Astrocyte of the spinal cord (primary cell): ENCODE measurements around the gene NR3C1.

Experiments
- DNase-seq: peaks from one replicate; pipeline ENCODE4 v3.0.0; 2011; ENCODE audit warnings: low read depth, low spot score
- H3K4me3 ChIP-seq: 2 replicates; pipeline ENCODE4 v1.5.1; 2011; ENCODE audit warnings: low read depth, mild to moderate bottlenecking, low read length, moderate library complexity
- in situ Hi-C: cut with HindIII; loops from 2 replicates; pipeline ENCODE4 v1.10.0; 2017; ENCODE audit warnings: low sequenced_read_pairs
- TF ChIP-seq, protein P1 (sequence below): IDR thresholded peaks from 2 replicates; pipeline ENCODE4 v1.5.1; 2012; ENCODE audit warnings: low read depth, mild to moderate bottlenecking, low read length, inconsistent platforms

NR3C1 gene

DNA sequence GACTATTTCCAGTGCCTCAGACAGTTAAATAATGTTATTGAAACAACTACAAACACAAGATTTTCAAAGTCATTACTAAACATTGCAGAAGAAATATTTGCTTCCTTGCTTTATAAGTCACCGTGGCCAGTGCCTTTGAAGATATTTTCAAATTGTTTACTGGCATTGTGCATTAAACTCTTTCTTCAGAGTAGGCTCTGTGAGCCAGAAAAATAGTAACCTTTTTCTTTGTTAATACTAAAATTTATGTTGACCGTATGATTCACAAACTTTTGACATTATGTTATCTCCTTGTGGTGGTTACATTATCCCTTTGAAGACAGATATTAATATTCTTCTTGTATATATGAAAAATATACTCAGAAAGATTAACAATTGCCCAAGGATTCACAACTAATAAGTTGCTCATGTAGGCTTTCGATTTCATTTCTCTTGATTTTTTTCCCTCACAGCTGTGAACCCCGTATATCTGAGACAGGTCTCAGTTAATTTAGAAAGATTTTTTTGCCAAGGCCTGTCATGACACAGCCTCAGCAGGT, 140.1 kb downstream of the NR3C1 start:
- H3K4me3 ChIP-seq: no peak overlapping the region
- in situ Hi-C loops: no loop called here

DNA sequence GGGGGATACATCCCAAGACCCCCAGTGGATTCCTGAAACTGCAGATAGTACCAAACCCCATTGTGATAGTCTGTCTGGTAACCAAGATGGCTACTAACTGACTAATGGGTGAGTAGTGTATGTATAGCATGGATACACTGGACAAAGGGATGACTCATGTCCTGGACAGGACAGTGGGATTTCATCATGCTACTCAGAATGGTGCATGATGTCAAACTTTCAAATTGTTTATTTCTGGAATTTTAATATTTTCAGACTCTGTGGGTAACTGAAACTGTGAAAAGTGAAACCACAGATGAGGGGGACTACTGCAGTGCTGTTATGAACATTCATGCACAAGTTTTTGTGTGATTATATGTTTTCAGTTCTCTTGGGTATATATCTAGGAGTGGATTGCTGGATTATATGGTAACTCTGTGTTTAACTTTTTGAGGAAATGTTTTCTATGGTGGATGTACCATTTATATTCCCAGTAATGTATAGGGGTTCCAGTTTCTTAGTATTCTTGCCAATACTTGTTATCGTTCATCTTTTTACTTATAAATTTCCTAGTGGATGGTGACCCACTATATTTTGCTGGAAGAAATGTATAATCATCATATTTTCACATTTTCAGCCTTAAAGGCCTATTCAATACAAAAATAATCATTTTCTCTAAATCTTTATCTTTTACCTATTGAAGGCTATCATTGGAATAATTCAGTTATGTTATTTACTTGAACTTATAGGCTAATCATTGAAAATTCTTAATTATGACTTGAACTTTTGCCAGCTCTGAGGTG, 140.9 kb downstream of the NR3C1 start:
- no peak overlapping the region for H3K4me3 ChIP-seq
- DNase-seq: peak; percentile 92

More for the DNA sequence above, 140.1 kb downstream of the NR3C1 start:
- TF ChIP-seq, protein P1, sequence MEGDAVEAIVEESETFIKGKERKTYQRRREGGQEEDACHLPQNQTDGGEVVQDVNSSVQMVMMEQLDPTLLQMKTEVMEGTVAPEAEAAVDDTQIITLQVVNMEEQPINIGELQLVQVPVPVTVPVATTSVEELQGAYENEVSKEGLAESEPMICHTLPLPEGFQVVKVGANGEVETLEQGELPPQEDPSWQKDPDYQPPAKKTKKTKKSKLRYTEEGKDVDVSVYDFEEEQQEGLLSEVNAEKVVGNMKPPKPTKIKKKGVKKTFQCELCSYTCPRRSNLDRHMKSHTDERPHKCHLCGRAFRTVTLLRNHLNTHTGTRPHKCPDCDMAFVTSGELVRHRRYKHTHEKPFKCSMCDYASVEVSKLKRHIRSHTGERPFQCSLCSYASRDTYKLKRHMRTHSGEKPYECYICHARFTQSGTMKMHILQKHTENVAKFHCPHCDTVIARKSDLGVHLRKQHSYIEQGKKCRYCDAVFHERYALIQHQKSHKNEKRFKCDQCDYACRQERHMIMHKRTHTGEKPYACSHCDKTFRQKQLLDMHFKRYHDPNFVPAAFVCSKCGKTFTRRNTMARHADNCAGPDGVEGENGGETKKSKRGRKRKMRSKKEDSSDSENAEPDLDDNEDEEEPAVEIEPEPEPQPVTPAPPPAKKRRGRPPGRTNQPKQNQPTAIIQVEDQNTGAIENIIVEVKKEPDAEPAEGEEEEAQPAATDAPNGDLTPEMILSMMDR: no peak
- DNase-seq: no peak

DNA sequence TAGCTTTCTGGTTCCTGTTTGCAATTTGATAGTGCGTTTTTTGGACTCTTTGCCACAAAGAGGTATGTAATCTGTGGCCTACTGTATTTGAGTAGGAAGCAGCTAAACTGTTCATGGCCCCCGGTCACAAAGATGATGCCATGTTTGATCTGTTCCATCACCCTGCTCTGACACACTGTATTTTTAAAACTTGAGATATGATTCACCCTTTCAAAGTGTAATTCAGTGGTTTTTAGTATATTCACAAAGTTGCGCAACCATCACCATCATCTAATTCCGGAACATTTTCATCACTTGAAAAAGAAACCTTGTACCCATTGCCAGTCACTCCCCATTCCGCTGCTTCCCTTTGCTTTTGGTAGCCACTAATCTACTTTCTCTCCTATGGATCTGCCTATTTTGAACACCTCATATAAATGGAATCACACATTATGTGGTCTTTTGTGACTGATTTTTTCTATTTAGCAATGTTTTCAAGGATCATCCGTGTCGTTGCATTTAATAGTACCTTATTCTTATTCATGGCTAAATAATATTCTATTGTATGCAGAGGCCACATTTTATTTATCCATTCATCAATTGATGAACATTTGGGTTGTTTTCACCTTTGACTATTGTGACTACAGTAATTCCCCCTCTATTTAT, 141.6 kb downstream of the NR3C1 start:
- H3K4me3 ChIP-seq: no peak overlapping the region
- in situ Hi-C loops: no loop called here
- peak; percentile 60 for DNase-seq
- TF ChIP-seq, protein P1: no peak

More for the DNA sequence above, 140.9 kb downstream of the NR3C1 start:
- TF ChIP-seq, protein P1: no peak
- in situ Hi-C loops: no loop called here

DNA sequence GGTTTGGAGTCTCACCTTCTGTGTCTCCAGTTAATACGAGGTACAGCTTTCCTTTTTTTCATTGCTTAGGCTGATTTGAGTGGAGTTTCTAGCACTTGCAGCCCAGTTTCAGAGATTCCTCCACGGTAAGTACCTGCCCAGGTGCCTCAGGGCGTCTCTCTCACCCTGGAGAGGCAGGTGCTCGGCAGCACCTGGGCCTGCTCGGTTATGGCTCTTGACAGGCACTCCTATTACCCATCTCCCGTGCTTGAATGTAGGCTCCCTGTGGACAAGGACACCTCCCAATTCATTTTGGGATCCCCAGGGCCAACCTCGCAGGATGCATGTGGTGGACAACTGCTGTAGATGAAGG, 144.3 kb downstream of the NR3C1 start:
- TF ChIP-seq, protein P1: no peak
- DNase-seq: no peak
- H3K4me3 ChIP-seq: no peak overlapping the region
- in situ Hi-C loops: no loop called here

DNA sequence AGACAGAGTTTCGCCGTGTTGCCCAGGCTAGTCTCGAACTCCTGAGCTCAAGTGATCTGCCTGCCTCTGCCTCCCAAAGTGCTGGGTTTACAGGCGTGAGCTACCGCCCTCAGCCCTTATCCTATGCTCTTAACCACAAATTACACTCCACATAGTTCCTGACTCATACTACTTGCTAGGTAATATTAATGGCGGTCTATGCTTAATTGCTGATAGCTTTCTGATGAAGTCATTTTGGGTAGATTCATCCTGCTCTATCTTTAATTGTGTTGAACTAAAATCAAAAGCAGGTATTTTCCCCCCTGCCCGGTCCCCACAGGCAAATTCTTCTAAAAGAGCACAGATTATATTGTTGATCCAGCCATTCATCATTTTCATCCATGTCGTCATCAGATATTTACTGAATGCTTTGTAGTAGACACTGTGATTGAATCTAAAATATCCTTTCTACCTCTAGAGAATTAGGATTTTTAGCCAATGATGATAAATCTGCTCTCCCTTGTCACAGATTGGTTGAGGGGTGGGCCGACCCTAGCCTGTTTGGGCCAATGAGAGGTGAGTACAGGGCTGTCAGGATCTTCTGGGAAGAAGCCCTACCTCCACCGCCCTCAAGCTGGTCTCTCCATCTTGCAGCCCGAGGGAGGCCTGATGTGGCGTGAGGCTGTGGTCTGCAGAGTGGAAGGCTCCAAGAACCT, 144.8 kb downstream of the NR3C1 start:
- DNase-seq: peak; percentile 77
- in situ Hi-C loops: no loop called here
- TF ChIP-seq, protein P1: no peak
- H3K4me3 ChIP-seq: no peak overlapping the region

DNA sequence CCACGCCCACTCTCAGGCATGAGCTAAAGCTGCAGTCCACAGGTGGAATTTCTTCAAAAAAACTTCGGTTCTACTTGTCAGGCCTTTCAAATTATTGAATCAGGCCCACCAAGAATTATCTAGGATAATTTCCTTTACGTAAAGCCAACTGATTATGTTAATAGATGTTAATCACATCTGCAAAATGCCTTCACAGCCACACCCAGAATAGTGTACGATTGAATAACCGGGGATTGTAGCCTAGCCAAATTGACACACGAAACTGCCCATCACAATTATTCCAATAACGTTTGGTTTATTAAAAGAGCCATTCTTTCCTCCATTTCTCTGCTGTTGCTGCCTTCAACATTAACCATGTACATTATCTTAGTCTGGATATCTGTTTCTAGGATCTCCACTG, 148.7 kb downstream of the NR3C1 start:
- TF ChIP-seq, protein P1: no peak
- no peak for DNase-seq
- no peak overlapping the region for H3K4me3 ChIP-seq
- in situ Hi-C loops: no loop called here
